MCF 10A (cell line): Measurements from ENCODE around the gene INS. TPM values are rescaled to one million over a fixed set of nuclear protein-coding genes. Genes with fewer than 3 reads are reported as not detected.

Source experiments
- BruUV-seq: library from RNA; stranded (reverse); fragments of 400-500 nt; replicated peaks from 2 replicates; lab custom pipeline; 2021; lab: Mats Ljungman, UMichigan
- CTCF ChIA-PET: fragments of 300-600 bp; sonication (Branson Sonifier 250); formaldehyde crosslinking; extraction: SDS; loops from one replicate; lab custom pipeline; 2021; ENCODE audit warnings: antibody characterized with exemption, inconsistent platforms; lab: Yijun Ruan, JAX
- POLR2A ChIA-PET: fragments of 300-600, 350-650 bp; sonication (Branson Sonifier 250); formaldehyde crosslinking; extraction: SDS; loops from one replicate; lab custom pipeline; 2020; ENCODE audit warnings: antibody characterized with exemption, inconsistent platforms; lab: Yijun Ruan, JAX
- DNase-seq: peaks from one replicate; pipeline ENCODE4 v3.0.0-alpha.2; 2018; ENCODE audit not compliant: unreplicated experiment
- H3K27ac Mint-ChIP-seq: one replicate; pipeline ENCODE4 v1.8.0; 2022; ENCODE audit warnings: mild to moderate bottlenecking, low read depth, mixed read lengths; ENCODE audit not compliant: unreplicated experiment
- H3K27me3 Mint-ChIP-seq: one replicate; pipeline ENCODE4 v1.8.0; 2022; ENCODE audit warnings: mixed read lengths; ENCODE audit not compliant: insufficient read depth, unreplicated experiment
- H3K36me3 Mint-ChIP-seq: one replicate; pipeline ENCODE4 v1.8.0; 2022; ENCODE audit warnings: mild to moderate bottlenecking, moderate library complexity, mixed read lengths; ENCODE audit not compliant: insufficient read depth, unreplicated experiment
- H3K4me1 Mint-ChIP-seq: one replicate; pipeline ENCODE4 v1.8.0; 2022; ENCODE audit warnings: mixed read lengths; ENCODE audit not compliant: insufficient read depth, unreplicated experiment
- H3K4me3 Mint-ChIP-seq: one replicate; pipeline ENCODE4 v1.8.0; 2022; ENCODE audit warnings: mild to moderate bottlenecking, moderate library complexity, mixed read lengths; ENCODE audit not compliant: unreplicated experiment
- H3K9me3 Mint-ChIP-seq: one replicate; pipeline ENCODE4 v1.8.0; 2022; ENCODE audit warnings: mixed read lengths; ENCODE audit not compliant: unreplicated experiment
- CTCF ChIP-seq: fragments of 200-600 bp; IDR thresholded peaks from one replicate; pipeline ENCODE4 v1.8.0; 2022; ENCODE audit warnings: antibody characterized with exemption, mild to moderate bottlenecking; ENCODE audit not compliant: unreplicated experiment
- intact Hi-C: fragments of 100-400 bp; cut with micrococcal nuclease; formaldehyde crosslinking; loops from 2 replicates; pipeline ENCODE4 v1.14.1; 2022
- total RNA-seq: library from RNA; stranded (reverse); gene quantifications from 2 replicates; pipeline ENCODE4 v1.2.3, GENCODE V29; 2022

INS gene
- total RNA-seq, 1 experiment from 2014 or later = not detected

- TF ChIP-seq CTCF = no peak
These were observed 21.2 kb downstream of the INS start for GRCh38 chr11:2139621-2140337.

GRCh38 chr11:2139123-2139521 is 21.9 kb downstream of the INS start, which contains the start of gene IGF2:
Gene IGF2 (minus strand): TSS chr11:2139389. CDS start chr11:2135523, 3,866 bp downstream.
- Mint-ChIP-seq H3K9me3 (no peaks in the 10 kb centered on the region), H3K4me1 (peaks cover 13% of the 10 kb centered on the region), H3K4me3 (peak within 1 kb of the TSS; percentile 57), H3K27me3 (peaks cover 65% of the 10 kb centered on the region), H3K27ac (no peak within 1 kb of the TSS), H3K36me3 (peaks cover 4% of the 10 kb centered on the region)
- ChIA-PET POLR2A (no interaction called here), CTCF (no interaction called here)
- BruUV-seq = no TSS peak
- no peak for TF ChIP-seq CTCF
- intact Hi-C loops = no loop called here
- DNase-seq = no peak

More at GRCh38 chr11:2139621-2140337, 21.2 kb downstream of the INS start:
- no TSS peak for BruUV-seq
- DNase-seq = no peak
- ChIA-PET POLR2A (no interaction called here), CTCF (interaction anchor here (3.1 kb wide), 1 partner anchor 10 kb away, joined by 16 read pairs; no protein-coding TSS in a partner anchor)
- Mint-ChIP-seq H3K27me3 (peaks cover 66% of the 10 kb centered on the region), H3K27ac (no peak overlapping the region), H3K4me3 (no peak overlapping the region), H3K4me1 (peaks cover 13% of the 10 kb centered on the region), H3K9me3 (no peaks in the 10 kb centered on the region), H3K36me3 (peaks cover 4% of the 10 kb centered on the region)
- intact Hi-C loops = loop anchor here (5.0 kb wide), 1 partner anchor 47 kb away; no protein-coding TSS in a partner anchor

GRCh38 chr11:2138431-2139122 is 22.4 kb downstream of the INS start:
- BruUV-seq = no TSS peak
- intact Hi-C loops = no loop called here
- peaks cover 70% of the 10 kb centered on the region for H3K27me3 Mint-ChIP-seq

More at GRCh38 chr11:2138431-2139122, 22.4 kb downstream of the INS start:
- H3K27ac Mint-ChIP-seq = no peak overlapping the region
- H3K4me1 Mint-ChIP-seq = peaks cover 13% of the 10 kb centered on the region
- DNase-seq = no peak
- peaks cover 4% of the 10 kb centered on the region for H3K36me3 Mint-ChIP-seq
- ChIA-PET POLR2A (no interaction called here), CTCF (no interaction called here)
- no peaks in the 10 kb centered on the region for H3K9me3 Mint-ChIP-seq
- TF ChIP-seq CTCF = no peak
- H3K4me3 Mint-ChIP-seq = peak overlapping the region; percentile 57
